Transverse colon (tissue), 4 donors: ENCODE results near the gene LIPA. TPM values are rescaled to one million over a fixed set of nuclear protein-coding genes. Genes with fewer than 3 reads are reported as not detected.
A peak's percentile ranks its signal among the peaks of the same experiment; 100 is the strongest.

Source experiments
- DNase-seq: peaks from one replicate; pipeline ENCODE4 v3.0.0-alpha.2; 2019
- H3K27ac ChIP-seq, 4 donors: fragments of 200-600 bp; sonication (generic); 2 replicates each; pipeline ENCODE4 v1.5.1; 2016 to 2018; ENCODE audit warnings: inconsistent platforms in 4 of 4
- H3K27me3 ChIP-seq: fragments of 200-600 bp; sonication (generic); 2 replicates; pipeline ENCODE4 v1.5.1; 2017; ENCODE audit warnings: inconsistent platforms
- H3K36me3 ChIP-seq, 4 donors: fragments of 200-600 bp; sonication (generic); 2 replicates each; pipeline ENCODE4 v1.5.1; 2017 to 2019; ENCODE audit warnings: inconsistent platforms in 4 of 4
- H3K4me1 ChIP-seq, 4 donors: fragments of 200-600 bp; sonication (generic); 2 replicates each; pipeline ENCODE4 v1.5.1; 2017 to 2020; ENCODE audit warnings: inconsistent platforms in 4 of 4
- H3K4me3 ChIP-seq, 4 donors: fragments of 200-600 bp; sonication (generic); 1 replicate in 1 of 4; 2 replicates in 3 of 4; pipeline versions ENCODE4 v1.5.1 to v1.6.1; 2017 to 2019; ENCODE audit warnings: inconsistent platforms in 4 of 4
- H3K9me3 ChIP-seq, 2 donors: fragments of 200-600 bp; sonication (generic); 2 replicates each; pipeline ENCODE4 v1.5.1; 2017 to 2019; ENCODE audit warnings: inconsistent platforms in 2 of 2
- CTCF ChIP-seq, 5 experiments: fragments of 200-600 bp in 3 of 5; fragments of 450-650 bp in 2 of 5; sonication (generic) in 3 of 5; IDR thresholded peaks; 1 replicate in 2 of 5; 2 replicates in 3 of 5; pipeline ENCODE4 v1.5.1; 2016 to 2017; ENCODE audit warnings: antibody characterized with exemption in 5 of 5, inconsistent platforms in 3 of 5, mild to moderate bottlenecking in 2 of 5, moderate library complexity in 1 of 5
- EP300 ChIP-seq: sonication (generic); formaldehyde crosslinking; IDR thresholded peaks from one replicate; pipeline ENCODE4 v1.6.1; 2017; ENCODE audit warnings: antibody characterized with exemption, low read depth
- POLR2A ChIP-seq: fragments of 450-650 bp; IDR thresholded peaks from one replicate; pipeline ENCODE4 v1.6.1; 2016; ENCODE audit warnings: antibody characterized with exemption, mild to moderate bottlenecking, moderate library complexity
- POLR2AphosphoS5 ChIP-seq, 3 donors: sonication (generic); formaldehyde crosslinking; IDR thresholded peaks; one replicate each; pipeline ENCODE4 v1.6.1; 2016; ENCODE audit warnings: antibody characterized with exemption in 3 of 3
- WGBS, 2 donors: methylation state at CpG; one replicate each; pipeline ENCODE4 v1.1.5; 2018; ENCODE audit warnings: low coverage in 1 of 2; 5-methylcytosine and 5-hydroxymethylcytosine counted together
- in situ Hi-C, 4 donors: fragments of 200-750 bp; cut with MboI; loops; one replicate each; pipeline versions ENCODE4 v1.15.0 to v1.15.1; 2017; ENCODE audit warnings: low sequenced_read_pairs in 3 of 4, low pct_ligation_motif_present in 1 of 4, low pct_unique_long_range_greater_than_20kb in 1 of 4
- intact Hi-C: fragments of 100-400 bp; cut with DNase I; formaldehyde crosslinking; loops from one replicate; pipeline ENCODE4 v1.15.1; 2023; ENCODE audit warnings: low total_unique reads
- total RNA-seq, 4 donors: library from RNA; depleted of rRNA; stranded (reverse); fragments of >200 nt; gene quantifications; one replicate each; pipeline ENCODE4 v1.1.0, GENCODE V29; 2016

Gene LIPA
- total RNA-seq, 4 donors from 2014 or later: 3.6 to 23.8 (median 12.1) TPM

GRCh38 chr10:89236226-89236797 lies 15.3 kb downstream of the LIPA start:
- Histone ChIP-seq H3K9me3 (no peaks in the 10 kb centered on the region), H3K36me3 (no peaks in the 10 kb centered on the region), H3K27me3 (no peaks in the 10 kb centered on the region), H3K4me3 (no peak overlapping the region), H3K4me1 (no peaks in the 10 kb centered on the region), H3K27ac (no peak overlapping the region)
- in situ Hi-C loops (no loop called here), intact Hi-C loops (no loop called here)
- DNase-seq: no peak
- no peak for TF ChIP-seq EP300
- TF ChIP-seq POLR2AphosphoS5 (IDR thresholded peaks at IDR 0.05): no peak
- TF ChIP-seq POLR2A: no peak
- TF ChIP-seq CTCF (IDR thresholded peaks at IDR 0.05): no peak
- WGBS, 2 donors: 72 to 78% methylated on average over 4 of the region's 4 CpGs

GRCh38 chr10:89235073-89235798 lies 16.3 kb downstream of the LIPA start:
- WGBS, 2 donors: 87% methylated on average over 12 of the region's 12 CpGs; no CpG with 5 or more reads in 1 of the 2 donors
- peak overlapping the region in 1 of 4 donors; percentile 10 for H3K27ac ChIP-seq
- in situ Hi-C loops: no loop called here

GRCh38 chr10:89233033-89233432 lies 18.5 kb downstream of the LIPA start:
- in situ Hi-C loops: no loop called here
- WGBS, 2 donors: 63 to 91% methylated on average over 1 to 2 of the region's 2 CpGs
- H3K27ac ChIP-seq: no peak overlapping the region
- no peaks in the 10 kb centered on the region for H3K9me3 ChIP-seq
- H3K4me3 ChIP-seq: no peak overlapping the region
- TF ChIP-seq EP300 (no peak), CTCF (IDR thresholded peaks at IDR 0.05) (no peak), POLR2AphosphoS5 (IDR thresholded peaks at IDR 0.05) (no peak), POLR2A (no peak)
- no peaks in the 10 kb centered on the region for H3K36me3 ChIP-seq
- DNase-seq: no peak
- no peaks in the 10 kb centered on the region for H3K4me1 ChIP-seq
- no peaks in the 10 kb centered on the region for H3K27me3 ChIP-seq
- intact Hi-C loops: no loop called here

More at GRCh38 chr10:89235073-89235798, 16.3 kb downstream of the LIPA start:
- peak; percentile 46 for DNase-seq
- Histone ChIP-seq H3K4me3 (no peak overlapping the region), H3K9me3 (no peaks in the 10 kb centered on the region), H3K27me3 (no peaks in the 10 kb centered on the region), H3K36me3 (no peaks in the 10 kb centered on the region), H3K4me1 (no peaks in the 10 kb centered on the region)
- intact Hi-C loops: no loop called here
- TF ChIP-seq CTCF (IDR thresholded peaks at IDR 0.05) (no peak), EP300 (no peak), POLR2AphosphoS5 (IDR thresholded peaks at IDR 0.05) (no peak), POLR2A (no peak)

- Histone ChIP-seq H3K27me3 (no peaks in the 10 kb centered on the region), H3K4me3 (no peak overlapping the region), H3K27ac (no peak overlapping the region), H3K4me1 (peaks cover 0 to 3% (median 0%) of the 10 kb centered on the region in 4 donors), H3K9me3 (no peaks in the 10 kb centered on the region), H3K36me3 (peaks cover 0 to 11% (median 0%) of the 10 kb centered on the region in 4 donors)
- intact Hi-C loops (no loop called here), in situ Hi-C loops (loop anchor here in 1 of 4 donors (10.0 kb wide), 1 partner anchor 284 kb away; no protein-coding TSS in a partner anchor)
- no peak for DNase-seq
- TF ChIP-seq CTCF (IDR thresholded peaks at IDR 0.05): no peak
- TF ChIP-seq EP300: no peak
- no peak for TF ChIP-seq POLR2AphosphoS5 (IDR thresholded peaks at IDR 0.05)
- no peak for TF ChIP-seq POLR2A
Observed at GRCh38 chr10:89228962-89229361, 22.6 kb downstream of the LIPA start.
